BE2C (cell line): ENCODE measurements around the gene GPX2.
"Not testable (repeated sequence)": the region's sequence is repeated elsewhere in the genome, so short reads cannot be mapped to it uniquely, and the experiment has no call there.

Experiments used
- DNase-seq: peaks from one replicate; pipeline ENCODE4 v3.0.0-alpha.2; 2020
- H3K27me3 ChIP-seq: fragments of 250-450 bp; sonication (Bioruptor Pico); 2 replicates; pipeline ENCODE4 v1.5.1; 2020; ENCODE audit warnings: mild to moderate bottlenecking
- H3K36me3 ChIP-seq: fragments of 250-450 bp; sonication (Bioruptor Pico); 2 replicates; pipeline ENCODE4 v1.5.1; 2020; ENCODE audit warnings: mild to moderate bottlenecking
- H3K4me1 ChIP-seq: fragments of 250-450 bp; sonication (Bioruptor Pico); 2 replicates; pipeline ENCODE4 v1.5.1; 2020
- H3K4me3 ChIP-seq: 2 replicates; pipeline ENCODE4 v1.5.1; 2011; ENCODE audit warnings: low read depth, low read length
- H3K9me3 ChIP-seq: fragments of 250-450 bp; sonication (Bioruptor Pico); 2 replicates; pipeline ENCODE4 v1.5.1; 2020
- TF ChIP-seq, protein P1 (sequence below): IDR thresholded peaks from 2 replicates; pipeline ENCODE4 v1.5.1; 2012; ENCODE audit warnings: mild to moderate bottlenecking, low read depth, low read length

Gene GPX2

GRCh38 chr14:64919215-64919614, 23.3 kb downstream of the GPX2 start:
- Histone ChIP-seq H3K9me3 (no peaks in the 10 kb centered on the region), H3K4me1 (peaks cover 3% of the 10 kb centered on the region; the same call in 1 of the 2 replicates), H3K27me3 (no peaks in the 10 kb centered on the region), H3K36me3 (peaks cover 4% of the 10 kb centered on the region; the same call in 1 of the 2 replicates), H3K4me3 (no peak overlapping the region)
- no peak for DNase-seq
- TF ChIP-seq, protein P1, sequence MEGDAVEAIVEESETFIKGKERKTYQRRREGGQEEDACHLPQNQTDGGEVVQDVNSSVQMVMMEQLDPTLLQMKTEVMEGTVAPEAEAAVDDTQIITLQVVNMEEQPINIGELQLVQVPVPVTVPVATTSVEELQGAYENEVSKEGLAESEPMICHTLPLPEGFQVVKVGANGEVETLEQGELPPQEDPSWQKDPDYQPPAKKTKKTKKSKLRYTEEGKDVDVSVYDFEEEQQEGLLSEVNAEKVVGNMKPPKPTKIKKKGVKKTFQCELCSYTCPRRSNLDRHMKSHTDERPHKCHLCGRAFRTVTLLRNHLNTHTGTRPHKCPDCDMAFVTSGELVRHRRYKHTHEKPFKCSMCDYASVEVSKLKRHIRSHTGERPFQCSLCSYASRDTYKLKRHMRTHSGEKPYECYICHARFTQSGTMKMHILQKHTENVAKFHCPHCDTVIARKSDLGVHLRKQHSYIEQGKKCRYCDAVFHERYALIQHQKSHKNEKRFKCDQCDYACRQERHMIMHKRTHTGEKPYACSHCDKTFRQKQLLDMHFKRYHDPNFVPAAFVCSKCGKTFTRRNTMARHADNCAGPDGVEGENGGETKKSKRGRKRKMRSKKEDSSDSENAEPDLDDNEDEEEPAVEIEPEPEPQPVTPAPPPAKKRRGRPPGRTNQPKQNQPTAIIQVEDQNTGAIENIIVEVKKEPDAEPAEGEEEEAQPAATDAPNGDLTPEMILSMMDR = no peak

DNA sequence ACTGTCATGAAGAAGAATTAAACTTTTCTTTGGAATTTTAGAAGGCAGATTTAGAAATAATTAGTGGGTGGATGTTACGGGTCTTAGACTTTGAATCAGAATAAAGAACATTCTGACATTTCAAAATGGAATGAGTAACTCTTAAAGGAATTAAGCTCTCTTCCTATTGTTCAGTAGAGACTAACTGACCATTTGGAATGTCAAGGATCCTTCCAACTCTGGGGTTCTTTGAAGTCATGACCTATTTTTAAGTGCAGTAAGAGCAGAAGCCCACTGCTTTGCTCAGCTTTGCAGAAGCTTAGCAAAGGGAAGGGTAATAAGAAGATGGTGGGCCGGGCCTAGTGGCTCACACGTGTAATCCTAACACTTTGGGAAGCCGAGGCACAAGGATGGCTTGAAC, 24.3 kb downstream of the GPX2 start:
- Histone ChIP-seq H3K4me3 (no peak overlapping the region), H3K4me1 (peaks cover 3% of the 10 kb centered on the region; the same call in 1 of the 2 replicates), H3K9me3 (no peaks in the 10 kb centered on the region), H3K27me3 (no peaks in the 10 kb centered on the region), H3K36me3 (no peaks in the 10 kb centered on the region)
- no peak for DNase-seq
- TF ChIP-seq, protein P1 = no peak

- no peaks in the 10 kb centered on the region for H3K36me3 ChIP-seq
- TF ChIP-seq, protein P1 = no peak
- no peak overlapping the region for H3K4me3 ChIP-seq
- H3K9me3 ChIP-seq = no peaks in the 10 kb centered on the region
- no peaks in the 10 kb centered on the region for H3K27me3 ChIP-seq
- no peak for DNase-seq
- H3K4me1 ChIP-seq = peaks cover 3% of the 10 kb centered on the region; the same call in 1 of the 2 replicates
These were observed 26.7 kb downstream of the GPX2 start for GRCh38 chr14:64915797-64916196.

DNA sequence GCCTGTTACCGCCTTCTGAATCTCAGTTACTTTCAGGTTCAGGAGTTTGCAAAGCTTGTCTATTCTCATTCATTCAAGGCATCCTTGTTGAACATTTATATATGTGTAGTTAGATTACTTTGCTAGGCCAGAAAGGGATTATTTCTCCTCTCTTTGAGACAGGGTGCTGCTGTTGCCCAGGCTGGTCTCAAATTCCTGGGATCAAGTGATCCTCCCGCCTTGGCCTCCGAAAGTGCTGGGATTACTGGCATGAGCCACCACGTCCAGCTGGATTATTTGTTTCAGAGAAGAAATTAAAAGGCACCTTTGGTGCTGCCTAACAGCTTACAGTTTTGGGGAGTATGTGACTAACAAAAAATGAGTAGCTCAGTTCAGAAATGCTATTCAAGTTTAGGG, 27.5 kb downstream of the GPX2 start:
- Histone ChIP-seq H3K9me3 (no peaks in the 10 kb centered on the region), H3K27me3 (no peaks in the 10 kb centered on the region), H3K4me3 (peak overlapping the region; percentile 96), H3K4me1 (peaks cover 3% of the 10 kb centered on the region; the same call in 1 of the 2 replicates), H3K36me3 (no peaks in the 10 kb centered on the region)
- DNase-seq = no peak
- TF ChIP-seq, protein P1 = no peak

DNA sequence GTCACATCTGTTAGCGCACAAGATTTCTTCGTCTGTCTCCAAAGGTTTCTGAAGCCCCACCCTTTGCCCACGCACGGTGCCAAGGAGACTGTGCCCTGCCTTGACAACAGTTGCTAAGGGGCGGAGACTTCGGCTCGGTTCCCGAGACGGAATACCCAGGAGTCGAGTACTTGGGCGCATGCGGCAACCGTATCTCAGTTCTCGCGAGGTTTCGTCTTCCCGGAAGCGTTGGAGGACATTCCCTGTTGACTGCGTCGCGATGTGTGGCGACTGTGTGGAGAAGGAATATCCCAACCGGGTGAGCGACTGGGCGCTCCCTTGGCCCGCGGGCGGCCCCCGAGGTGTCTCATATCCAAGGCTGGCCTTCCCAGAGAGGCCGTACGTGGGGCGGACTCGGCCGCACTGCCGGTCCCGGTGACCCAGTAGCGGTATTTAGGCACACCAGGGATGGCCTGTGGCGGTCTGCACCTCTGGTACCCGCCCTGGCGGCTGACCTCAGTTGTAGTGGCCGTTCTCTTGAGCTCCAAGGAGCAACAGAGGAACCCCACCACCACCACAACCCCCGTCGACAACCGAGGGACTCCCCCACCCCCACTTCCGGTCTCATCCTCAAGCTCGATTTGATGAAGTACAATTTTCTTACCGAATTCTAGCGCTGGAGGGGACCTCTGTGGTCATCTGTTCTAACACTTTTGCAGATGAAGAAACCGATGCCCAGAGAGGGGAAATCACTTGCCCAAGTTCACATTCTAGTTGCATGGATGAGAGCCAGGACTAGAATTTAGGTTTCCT, 28.1 kb downstream of the GPX2 start, which contains the start of gene CHURC1:
TSS of gene CHURC1 (plus strand) at position 219 of the 792 bp plus-strand sequence. CDS start at position 260, 41 bp downstream.
- TF ChIP-seq, protein P1 = no peak
- Histone ChIP-seq H3K4me3 (peak within 1 kb of the TSS; percentile 96), H3K36me3 (no peaks in the 10 kb centered on the region), H3K27me3 (no peaks in the 10 kb centered on the region), H3K9me3 (no peaks in the 10 kb centered on the region), H3K4me1 (peaks cover 3% of the 10 kb centered on the region; the same call in 1 of the 2 replicates)
- peak; percentile 99 for DNase-seq

DNA sequence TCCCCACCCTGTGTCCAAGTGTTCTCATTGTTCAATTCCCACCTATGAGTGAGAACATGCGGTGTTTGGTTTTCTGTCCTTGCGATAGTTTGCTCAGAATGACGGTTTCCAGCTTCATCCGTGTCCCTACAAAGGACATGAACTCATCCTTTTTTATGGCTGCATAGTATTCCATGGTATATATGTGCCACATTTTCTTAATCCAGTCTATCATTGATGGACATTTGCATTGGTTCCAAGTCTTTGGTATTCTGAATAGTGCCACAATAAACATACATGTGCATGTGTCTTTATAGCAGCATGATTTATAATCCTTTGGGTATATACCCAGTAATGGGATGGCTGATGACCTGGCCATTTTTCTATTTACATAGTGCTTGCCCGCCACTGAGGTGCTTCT, 29.1 kb downstream of the GPX2 start:
- not testable (repeated sequence) for DNase-seq, H3K4me1 ChIP-seq, H3K27me3 ChIP-seq, H3K4me3 ChIP-seq, H3K36me3 ChIP-seq, H3K9me3 ChIP-seq
